ENCODE measurements around the gene HSPB7.
"Not testable (repeated sequence)": the region's sequence is repeated elsewhere in the genome, so short reads cannot be mapped to it uniquely, and the experiment has no call there.

The HSPB7 gene

DNA sequence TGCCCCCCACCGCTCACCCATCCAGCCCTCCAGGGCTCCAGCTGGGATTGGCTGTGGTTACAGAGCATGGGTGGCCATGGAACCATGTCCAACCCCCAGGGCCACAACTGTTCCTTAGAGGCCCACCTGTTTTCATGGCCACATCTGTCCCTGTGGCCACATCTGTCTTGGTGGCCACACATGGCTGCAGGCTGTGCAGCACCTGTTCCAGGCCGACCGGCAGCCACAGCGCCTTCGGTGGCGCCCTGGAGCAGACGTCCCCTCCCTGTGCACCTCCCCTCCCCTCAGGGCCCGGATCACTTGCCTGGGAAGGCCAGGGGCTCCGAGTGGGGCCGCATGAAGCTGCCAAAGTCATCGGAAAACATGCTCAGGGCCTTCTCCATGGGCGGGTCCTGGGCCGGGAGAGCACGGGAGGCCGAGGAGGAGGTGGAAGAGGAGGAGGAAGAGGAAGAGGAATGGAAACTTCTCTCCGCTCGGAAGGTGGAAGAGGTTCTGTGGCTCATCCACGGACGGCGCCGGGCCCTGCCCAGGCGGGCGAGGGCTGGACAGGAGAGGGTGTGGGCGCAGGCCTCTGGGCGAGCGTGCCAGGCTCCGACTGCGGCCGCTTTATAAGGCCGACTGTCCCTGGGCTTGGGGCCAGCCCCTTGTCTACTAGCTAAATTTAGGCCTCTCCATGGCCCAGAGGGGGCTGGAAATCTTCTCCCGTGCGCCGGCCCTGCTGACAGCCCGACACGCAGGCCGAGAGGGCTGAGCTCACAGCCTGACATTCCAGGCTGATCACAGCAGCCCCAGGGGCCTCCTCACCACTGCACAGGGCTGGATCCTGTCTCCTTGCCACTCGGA is at the start of gene HSPB7:
TSS of gene HSPB7 (minus strand) at position 583 of the 843 bp plus-strand sequence. CDS start at position 503, 80 bp downstream.
- DNase-seq = peak; percentile 53

DNA sequence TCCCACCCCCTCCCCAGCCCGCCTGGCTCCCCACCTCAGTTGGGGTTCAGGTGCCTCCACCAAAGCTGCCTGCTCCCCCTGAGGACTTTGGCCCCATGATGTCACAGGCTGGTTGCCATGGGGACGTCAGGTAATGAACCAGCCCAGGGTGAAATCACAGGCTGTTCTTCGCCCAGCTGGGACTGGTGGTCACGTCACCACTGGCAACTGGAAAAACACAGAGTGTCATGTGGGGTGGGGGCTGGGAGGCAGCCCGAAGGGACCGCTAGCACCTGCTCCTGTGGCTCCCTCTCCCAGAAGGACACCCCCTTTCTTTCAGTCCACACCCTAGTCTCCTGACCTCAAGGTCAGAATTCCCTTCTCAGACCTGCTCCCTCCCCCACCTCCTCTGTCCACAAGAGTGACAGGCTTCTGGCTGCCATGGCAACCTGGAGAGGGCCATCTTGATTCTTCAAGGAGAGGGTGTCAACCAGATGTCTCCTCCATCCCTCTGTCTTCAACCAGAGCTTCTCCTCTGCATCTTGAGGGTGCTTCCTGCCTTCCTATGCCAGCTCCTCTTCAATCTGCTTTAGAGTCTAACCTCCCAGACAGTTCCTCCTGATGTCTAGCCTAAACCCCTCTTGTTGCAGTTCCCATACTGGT is 49.4 kb upstream of the HSPB7 start:
- DNase-seq = no peak

DNA sequence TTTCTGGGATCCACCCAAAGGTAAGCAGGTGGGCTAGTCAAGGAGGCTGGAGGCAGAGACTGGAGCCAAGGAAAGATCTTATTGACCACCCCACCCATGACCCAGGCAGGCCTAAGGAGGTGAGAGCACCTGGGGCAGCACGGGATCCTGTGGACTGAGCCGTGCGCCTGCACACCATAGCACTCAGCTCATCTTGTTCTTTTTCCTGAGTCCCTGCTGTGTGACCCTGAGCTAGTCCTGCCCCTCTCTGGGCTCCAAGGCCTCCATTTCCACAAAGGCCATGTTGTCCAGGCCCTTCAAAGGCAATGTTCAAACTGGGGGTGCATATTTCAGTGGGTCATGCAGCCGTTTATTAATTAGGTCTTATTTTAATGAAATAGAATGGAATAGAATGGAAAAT is 48.4 kb upstream of the HSPB7 start:
- no peak for DNase-seq

DNA sequence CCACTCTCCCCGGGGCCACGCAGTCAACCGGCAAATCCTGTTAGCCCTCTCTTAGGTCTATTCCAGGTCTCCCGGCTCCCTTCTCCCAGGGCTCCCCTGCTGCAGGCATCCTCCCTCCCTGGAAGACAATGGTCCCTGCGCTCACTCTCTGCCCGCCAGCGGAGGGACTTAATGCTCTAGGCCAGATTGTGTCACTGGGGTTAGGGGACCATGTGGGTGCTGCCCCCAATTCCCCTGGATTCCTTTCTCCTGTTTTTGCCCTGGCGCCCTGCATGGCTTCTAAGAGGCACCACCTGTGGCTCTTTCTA is 47.4 kb upstream of the HSPB7 start:
- DNase-seq = no peak

DNA sequence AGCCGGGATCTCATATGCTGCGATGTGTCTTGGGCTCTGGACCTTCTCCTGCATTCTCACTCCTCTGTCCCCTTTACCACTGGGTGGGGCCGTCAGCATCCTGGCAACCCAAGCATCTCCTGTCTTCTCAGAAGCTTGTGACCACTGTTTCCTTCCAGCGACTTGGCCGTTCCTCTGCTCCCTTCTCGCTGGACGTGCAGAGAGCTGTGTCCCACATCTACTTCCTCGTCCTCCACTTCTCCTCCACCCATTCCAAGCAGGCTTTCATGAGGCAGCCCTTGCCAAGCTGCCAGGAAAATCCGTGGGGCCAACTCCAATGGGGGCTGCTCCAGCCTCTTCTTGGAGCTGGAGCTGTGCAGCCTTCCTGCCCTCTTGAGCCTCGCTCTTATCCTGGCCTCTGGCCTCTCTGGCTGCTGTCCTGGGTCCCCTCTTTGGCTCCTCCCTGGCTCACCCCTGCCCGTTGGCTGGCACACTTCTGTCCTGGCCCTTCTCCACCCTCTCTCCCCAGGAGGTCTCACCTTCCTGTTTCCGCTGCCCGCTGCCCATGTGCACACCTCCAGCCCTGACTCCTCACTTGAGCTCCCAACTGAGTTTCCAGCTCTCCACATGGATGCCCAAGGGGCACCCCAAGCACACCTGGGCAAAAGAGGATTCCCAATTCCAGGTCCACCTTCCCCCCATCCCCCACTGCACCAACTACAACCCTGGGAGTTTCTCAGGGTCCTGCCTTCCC is 46.9 kb upstream of the HSPB7 start:
- DNase-seq = no peak

DNA sequence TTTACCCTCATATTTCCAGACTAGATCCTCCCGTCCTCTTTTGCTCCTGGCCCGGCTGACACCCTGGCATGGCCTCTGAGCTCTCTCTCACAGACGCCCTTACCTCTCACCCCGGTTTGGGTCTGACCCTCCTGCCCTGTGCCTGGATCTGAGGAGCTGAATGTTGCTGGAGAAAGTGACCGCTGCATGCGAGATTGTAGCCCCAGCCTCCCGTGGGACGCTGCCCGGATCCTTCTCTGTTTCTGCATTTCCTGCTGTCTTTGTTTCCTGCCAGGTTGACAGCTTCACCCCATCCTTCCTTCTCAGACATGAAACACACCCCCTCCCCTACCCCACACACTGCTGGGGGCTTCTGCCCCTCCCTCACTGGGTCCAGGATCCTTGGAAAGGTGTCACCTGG is 46.1 kb upstream of the HSPB7 start:
- no peak for DNase-seq

DNA sequence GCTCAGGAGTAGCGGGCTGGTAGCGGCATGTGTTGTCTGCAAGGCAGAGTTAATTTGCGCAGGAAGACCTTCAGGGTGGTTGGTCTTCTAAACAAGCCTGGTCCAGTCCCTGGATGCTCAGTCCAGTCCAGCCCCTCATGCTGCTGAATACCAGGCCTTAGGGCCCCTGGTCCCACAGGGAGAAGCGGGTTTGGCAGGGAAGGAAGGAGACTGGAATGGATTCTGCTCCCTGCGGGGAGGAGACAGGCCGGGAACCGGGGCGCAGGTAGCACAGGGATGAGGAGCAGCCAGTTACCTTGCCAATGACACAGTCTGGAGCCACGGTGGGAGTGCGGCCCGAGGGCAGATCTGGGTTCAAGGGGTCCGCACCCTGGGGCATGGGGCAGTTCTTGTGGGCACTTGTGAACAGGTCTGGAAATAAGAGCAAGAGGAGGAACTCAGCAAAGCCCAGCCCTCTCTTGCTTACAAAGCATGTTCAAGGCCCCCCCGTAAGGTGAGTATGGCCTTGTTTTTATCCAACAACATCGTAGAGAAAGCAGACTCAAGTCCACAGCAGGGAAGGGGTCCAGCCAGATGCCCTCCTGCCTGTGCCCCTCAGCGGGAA is 45.5 kb upstream of the HSPB7 start:
- DNase-seq = no peak

DNA sequence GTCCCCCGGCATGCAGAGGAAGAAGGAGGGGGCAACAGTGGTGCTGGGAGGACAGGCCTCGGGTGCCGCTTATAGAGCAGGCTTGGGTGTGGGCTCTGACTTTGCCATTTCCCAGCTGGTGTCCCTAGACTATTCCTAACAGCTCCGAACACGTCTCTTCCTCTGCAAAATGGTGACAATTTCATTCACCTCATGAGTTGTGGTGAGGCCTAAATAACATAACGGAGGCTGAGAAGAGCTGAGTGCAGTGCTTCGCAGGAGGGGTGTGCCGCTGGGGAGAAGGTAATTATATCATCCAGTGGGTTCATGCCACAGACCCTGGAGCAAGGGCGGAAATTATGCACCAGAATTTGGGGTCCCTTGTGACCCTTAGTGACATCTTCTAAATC is 44.8 kb upstream of the HSPB7 start:
- DNase-seq = not testable (repeated sequence)

DNA sequence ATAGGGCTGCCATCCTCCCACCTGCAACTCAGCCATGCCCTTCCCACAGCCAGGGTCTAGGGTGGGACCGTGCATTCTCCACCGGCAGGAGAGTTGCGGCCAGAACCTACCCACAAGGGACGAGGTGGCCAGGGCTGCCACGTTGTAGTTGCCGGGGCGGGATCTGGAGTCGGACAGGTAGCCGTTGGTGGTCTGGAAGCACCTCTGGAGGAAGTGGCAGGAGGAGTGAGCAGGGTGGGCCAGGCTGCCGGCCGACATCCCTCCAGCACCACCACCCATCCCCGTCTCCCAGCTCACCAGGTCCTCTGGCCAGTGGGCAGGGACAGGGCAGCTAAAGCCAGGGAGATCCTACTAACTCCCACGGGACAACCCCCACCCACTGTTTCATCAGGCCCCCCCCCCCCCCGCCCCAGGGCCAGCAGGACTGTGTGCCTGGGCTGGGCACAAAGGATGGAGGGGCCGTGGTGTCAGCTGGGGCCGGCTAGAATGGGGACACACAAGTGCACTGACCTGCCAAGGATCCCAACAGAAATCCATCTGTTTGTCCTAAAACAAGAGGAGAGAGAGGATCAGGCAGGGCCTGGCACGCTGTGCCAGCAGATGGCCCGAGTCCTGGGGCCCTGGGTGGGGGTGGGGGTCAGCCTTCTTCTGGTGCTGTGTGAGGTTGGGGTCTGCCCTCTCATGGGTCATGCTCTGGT is 44.3 kb upstream of the HSPB7 start:
- DNase-seq = not testable (repeated sequence)

DNA sequence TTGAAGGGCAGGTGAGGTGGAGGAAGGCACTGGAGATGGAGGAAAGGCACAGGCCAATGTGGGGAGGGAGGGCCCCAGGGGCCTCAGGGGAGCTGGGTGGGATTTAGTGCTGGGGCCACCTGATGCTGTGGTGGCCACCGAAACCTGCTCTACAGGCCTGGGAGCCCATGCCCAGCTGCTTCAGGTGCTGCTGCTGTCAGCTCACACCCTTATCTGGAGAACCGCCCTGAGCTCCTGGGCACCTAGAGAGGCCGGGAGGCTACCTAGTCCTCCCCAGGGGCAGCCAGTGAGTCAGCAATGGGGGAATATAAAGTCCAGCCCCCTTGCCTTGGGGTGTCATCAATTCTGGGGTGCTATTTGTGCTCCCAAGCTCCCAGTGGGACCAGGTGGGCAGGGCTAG is 43.4 kb upstream of the HSPB7 start:
- DNase-seq = no peak

DNA sequence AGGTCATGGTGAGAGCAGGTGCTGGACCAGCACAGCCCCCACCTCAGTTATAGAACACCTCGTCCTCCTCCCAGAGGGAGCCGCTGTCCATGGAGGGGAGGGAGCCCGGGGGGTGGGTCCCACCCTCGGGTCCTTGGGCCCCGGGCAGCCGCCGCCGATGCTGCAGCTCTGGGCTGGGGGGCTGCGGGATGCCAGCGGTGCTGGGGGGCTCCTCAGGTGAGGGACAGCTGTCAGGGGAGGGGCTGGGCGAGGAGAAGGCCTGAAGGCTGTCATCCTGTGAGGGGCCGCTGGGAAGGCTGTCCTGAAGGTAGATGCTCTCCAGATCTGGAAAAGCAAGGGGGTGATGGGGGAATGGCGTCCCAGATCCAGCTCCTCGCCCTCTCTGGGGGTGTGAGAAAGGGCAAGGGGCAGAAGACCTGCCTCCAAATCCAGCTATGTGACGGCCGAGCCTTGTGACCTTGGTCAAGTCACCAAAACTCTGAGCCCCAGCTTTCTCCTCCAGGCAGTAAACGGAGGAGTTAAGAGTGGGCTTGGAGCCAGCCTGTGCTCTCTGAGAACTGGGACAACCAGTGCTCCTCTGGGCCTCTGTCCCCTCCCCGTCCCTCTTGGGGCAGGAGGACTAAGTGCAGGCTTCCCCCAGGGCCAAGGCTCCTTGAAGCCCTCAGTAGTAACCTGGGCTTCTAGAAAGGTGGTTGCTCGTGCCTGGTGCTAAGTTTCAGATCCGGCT is 40.7 kb upstream of the HSPB7 start:
- not testable (repeated sequence) for DNase-seq

DNA sequence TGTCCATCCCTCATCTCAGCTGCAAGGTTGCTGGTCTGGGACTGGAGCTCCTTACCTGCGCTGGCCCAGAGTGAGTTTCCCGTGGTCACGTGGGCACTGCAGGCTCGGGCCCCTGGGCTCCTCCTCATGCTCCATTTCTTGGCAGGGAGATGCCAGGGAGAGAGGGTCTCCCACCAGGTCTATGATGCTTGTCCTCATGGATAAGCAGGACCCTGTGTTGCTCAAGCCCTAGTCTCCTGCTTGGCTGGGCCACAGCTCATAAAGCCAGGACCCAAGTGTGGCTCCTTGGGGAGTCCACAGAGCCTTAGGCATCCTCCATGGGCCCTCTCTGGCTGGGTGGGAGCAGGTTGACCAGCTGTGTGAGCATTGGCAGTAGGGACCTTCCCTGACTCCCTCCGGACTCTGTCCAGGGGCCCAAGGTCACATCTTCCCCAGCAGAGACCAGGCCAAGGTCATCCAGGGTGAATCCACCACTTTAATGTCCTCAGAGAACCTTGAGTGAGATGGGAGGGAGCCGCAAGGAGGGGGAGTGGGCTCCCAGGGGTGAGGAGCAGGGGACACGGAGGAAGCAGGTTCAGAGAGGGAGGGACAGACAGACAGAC is 39.6 kb upstream of the HSPB7 start:
- not testable (repeated sequence) for DNase-seq

DNA sequence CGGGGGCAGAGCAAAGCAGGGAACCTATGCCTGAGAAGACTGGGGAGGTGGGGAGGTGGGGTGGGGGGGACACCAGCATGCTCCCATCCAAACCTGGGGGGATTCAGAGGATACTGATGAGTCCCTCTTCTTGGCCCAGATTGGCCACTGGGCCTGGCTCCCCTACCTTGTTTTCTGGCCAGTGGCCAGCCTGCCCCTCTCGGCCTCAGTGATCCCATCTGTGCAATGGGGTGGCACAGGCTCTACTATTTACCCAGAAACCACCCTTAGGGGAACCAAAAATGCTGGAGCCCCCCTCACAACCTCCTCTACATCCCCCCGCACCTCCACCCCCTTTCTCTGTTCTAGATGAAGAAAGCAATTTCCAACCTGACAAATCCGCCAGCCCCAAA is 38.7 kb upstream of the HSPB7 start:
- DNase-seq = not testable (repeated sequence)

DNA sequence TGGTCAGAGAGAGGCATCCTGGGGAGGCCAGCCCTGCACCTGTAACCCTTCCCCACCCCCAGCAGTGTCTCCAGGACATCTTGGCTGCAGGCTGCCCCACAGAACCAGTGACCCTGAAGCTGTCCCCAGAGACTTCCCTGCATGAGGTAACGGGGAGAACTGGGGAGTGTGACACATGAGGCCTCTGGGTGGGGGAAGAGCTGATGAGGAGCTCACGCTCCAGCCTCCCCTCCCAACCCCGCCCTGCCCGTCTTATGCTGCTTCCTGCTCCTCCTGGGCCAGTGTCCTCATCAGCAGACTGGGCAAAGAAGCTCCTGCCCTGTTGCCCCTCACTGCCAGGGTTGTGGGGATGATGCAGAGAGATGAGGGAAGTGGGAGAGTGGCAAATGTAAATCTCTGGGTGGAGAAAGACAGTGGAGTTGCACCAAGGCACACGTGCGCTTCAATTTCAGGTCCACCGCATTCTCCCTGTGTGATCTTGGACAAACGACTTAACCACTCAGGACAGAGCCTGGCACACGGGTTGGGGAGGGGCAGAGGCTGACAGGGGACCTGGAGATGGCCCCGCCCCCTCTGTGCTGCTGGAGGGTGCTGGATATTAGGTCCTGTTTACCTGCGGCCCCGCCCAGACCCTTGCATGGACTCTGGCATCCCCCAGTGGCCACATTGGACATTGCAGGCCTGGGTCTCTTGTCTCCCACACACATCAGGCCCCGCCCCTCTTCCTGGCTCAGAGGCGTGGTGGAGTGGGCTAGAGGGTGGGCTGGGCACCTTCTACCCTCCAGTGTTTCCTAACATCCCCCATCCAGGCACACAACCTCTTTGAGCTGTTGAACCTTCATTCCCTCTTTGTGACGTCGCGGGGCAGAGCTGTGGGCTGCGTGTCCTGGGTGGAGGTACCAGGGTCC is 38.0 kb upstream of the HSPB7 start:
- peak; percentile 61 for DNase-seq

DNA sequence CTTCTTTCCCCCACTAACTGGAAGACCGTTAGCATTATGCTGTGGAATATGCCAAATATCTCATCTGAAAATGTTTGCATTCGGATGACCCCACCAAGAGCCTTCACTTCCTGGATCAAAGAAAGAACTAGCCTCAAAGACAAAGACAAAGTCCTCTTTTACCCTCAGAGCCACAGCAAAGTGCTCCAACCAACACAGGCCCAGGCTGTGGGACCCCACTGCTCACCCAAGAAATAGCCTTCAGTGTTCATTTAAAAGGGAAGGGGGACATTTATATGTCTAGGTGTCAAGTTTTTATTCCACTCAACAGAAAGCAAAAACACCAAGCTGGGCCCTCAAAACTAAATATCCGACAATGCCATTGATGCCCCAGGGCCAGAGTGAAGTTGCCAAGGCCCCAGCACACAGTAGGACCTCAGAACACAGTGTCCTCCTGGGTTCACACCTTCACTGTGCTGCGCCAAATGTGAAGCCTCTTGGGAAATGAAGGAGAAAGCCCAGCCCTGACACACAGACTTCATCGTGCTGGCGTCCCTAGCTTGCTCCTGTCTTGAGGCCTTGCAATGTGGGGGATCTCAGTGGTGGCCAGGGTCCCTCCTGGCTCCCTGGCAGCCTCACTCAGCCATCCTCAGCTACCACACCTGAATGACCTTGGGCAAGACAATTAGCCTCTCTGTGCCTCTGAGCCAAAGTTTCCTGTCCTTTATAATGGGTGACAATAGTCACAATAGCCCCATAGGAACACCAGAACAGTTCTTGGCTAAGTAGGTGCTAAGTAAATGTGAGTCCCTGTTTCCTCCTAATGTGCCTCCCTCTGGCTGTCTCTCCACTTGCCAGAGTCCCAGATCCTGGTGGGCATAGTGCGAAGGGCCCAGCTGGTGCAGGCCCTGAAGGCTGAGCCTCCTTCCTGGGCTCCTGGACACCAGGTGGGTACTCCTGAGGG is 37.0 kb upstream of the HSPB7 start:
- DNase-seq = no peak

DNA sequence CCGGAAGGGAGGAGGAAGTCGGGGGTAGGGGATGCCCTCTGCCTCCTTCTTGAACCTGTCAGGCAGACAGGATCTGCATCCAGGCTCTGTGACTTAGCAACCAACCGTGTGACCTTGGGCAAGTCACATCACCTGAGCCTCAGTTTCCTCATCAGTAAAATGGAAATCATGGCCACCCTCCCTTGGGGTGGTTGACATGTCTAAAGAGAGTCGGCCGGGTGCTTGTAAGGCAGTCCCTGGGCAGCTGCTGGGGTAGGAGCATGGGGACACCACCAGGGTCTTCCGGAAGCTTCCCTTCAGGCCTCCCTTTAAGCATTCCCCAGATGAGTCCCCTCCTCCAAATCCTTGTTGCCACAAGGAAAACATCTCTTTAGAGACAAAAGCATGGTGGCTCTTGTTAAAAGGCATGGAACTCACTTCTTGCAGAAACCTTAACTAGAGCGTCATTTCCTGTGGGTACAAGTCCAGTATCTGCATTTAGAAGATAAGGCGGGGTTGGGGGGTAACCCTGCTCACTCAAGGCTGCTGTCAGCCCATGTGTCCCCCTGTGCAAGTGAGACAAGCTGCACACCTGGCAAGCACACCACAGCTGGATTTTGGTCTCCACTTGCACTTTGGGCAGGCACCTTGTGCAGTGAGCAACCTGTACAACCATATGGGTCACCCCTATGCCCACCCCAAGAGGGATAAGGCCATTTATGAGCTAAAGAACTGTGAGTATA is 36.1 kb upstream of the HSPB7 start:
- no peak for DNase-seq

DNA sequence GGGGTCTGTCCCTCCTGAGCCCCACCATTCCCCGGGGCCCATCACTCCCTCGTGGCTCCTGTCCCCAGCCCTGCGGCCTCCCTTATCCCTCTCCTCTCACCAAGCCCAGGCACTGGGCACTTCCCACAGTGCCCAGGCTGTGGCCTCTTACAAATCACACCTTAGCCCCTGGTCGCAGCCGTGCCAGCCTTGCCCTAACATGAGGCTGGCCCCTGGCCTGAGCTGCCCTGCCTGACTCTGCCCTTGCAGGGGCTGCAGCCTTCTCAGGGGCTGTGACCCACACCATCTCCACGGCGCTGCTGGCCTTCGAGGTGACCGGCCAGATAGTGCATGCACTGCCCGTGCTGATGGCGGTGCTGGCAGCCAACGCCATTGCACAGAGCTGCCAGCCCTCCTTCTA is 34.1 kb upstream of the HSPB7 start:
- DNase-seq = not testable (repeated sequence)

DNA sequence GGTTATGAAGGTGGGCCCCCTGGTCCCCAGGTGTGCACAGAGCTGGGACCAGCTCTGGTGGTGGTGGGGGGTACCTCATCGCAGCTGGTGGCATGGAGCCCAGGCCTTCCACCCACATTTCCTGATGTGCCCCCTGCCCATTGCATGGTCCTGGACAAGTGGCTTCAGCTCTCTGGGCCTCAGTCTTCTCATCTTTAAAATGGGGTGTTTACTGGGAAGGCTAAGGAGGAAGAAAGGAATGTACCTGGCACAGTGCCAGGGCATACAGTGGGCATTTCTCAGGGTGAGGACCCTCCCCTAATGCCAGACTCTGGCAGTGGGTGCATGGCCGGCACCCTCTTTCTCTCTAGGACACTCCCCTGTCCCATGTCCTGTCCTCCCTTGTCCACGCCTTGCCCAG is 33.2 kb upstream of the HSPB7 start:
- DNase-seq = no peak

DNA sequence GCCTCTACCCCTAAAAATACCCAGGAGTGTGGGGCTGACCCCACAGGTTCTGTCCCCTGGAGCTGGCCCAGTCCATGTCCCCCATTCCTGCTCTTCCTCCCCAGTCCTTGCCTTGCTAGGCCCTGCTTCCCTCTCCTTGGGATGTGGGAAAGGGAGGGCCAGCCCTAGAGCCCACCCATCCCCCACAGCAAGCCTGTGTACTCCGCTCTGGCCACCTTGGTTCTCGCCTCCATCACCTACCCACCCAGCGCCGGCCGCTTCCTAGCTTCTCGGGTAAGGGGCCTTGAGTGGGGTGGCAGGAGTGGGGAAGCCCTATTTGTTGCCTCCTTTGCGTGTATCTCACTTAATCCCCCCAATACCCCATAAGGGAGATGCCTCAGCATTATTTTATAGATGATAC is 32.5 kb upstream of the HSPB7 start:
- DNase-seq = no peak
